H1 (cell line): Measurements from ENCODE around the gene FAM24A. TPM values are rescaled to one million over a fixed set of nuclear protein-coding genes. Genes with fewer than 3 reads are reported as not detected.

Experiments
- CTCF ChIA-PET: fragments of 300-600 bp; sonication (Branson Sonifier 250); formaldehyde crosslinking; loops from one replicate; lab custom pipeline; 2021; ENCODE audit not compliant: partially characterized antibody; lab: Charles Lee
- POLR2A ChIA-PET: fragments of 300-600 bp; sonication (Branson Sonifier 250); formaldehyde crosslinking; loops from one replicate; lab custom pipeline; 2021; ENCODE audit warnings: inconsistent platforms; ENCODE audit not compliant: partially characterized antibody; lab: Charles Lee
- DNase-seq, 2 experiments: peaks; one replicate each; pipeline versions ENCODE4 v3.0.0 to v3.0.0-alpha.2; 2010 to 2022; ENCODE audit warnings: low spot score in 2 of 2, low read depth in 1 of 2, mixed read lengths in 1 of 2
- FAIRE-seq: peaks from 2 replicates; lab custom pipeline; 2011; peaks lifted over from hg19 to GRCh38; lab: Jason Lieb, UNC
- H2AFZ ChIP-seq: 2 replicates; pipeline ENCODE4 v1.8.1; 2012; ENCODE audit warnings: low read length, inconsistent platforms
- H2AK5ac ChIP-seq: 2 replicates; pipeline ENCODE4 v1.6.1; 2013; ENCODE audit warnings: low read depth, low read length
- H2BK120ac ChIP-seq: replicated peaks from 2 replicates; pipeline ENCODE3; 2013; ENCODE audit warnings: low read depth, low read length, inconsistent platforms
- H2BK12ac ChIP-seq: 2 replicates; pipeline ENCODE4 v1.6.1; 2013; ENCODE audit warnings: low read depth, low read length
- H2BK15ac ChIP-seq: 2 replicates; pipeline ENCODE4 v1.6.1; 2013; ENCODE audit warnings: low read length
- H2BK20ac ChIP-seq: 2 replicates; pipeline ENCODE4 v1.6.1; 2013; ENCODE audit warnings: low read length
- H2BK5ac ChIP-seq: 2 replicates; pipeline ENCODE4 v1.6.1; 2013; ENCODE audit warnings: low read depth, low read length
- H3K14ac ChIP-seq: 2 replicates; pipeline ENCODE4 v1.6.1; 2013; ENCODE audit warnings: inconsistent platforms; ENCODE audit not compliant: insufficient read length
- H3K18ac ChIP-seq: 2 replicates; pipeline ENCODE4 v1.6.1; 2013; ENCODE audit warnings: low read length; ENCODE audit errors: extremely low read depth
- H3K23ac ChIP-seq: 2 replicates; pipeline ENCODE4 v1.6.1; 2013; ENCODE audit warnings: inconsistent platforms; ENCODE audit not compliant: insufficient read length
- H3K23me2 ChIP-seq: 2 replicates; pipeline ENCODE4 v1.6.1; 2013; ENCODE audit warnings: low read depth, low read length
- H3K27ac ChIP-seq: 2 replicates; pipeline ENCODE4 v1.6.1; 2011; ENCODE audit warnings: low read depth, low read length, inconsistent platforms
- H3K27me3 ChIP-seq, 4 experiments: replicated peaks in 1 of 4; 1 replicate in 1 of 4; 2 replicates in 3 of 4; pipeline versions ENCODE4 v1.6.1 to v1.8.1; 2011 to 2013; ENCODE audit warnings: low read length in 3 of 4, mild to moderate bottlenecking in 3 of 4, inconsistent platforms in 2 of 4, mixed read lengths in 2 of 4, moderate library complexity in 1 of 4; ENCODE audit not compliant: control insufficient read depth in 3 of 4, insufficient read depth in 3 of 4; ENCODE audit errors: extremely low read depth in 1 of 4
- H3K36me3 ChIP-seq, 4 experiments: 2 replicates each; pipeline versions ENCODE4 v1.6.1 to v1.8.1; 2011 to 2013; ENCODE audit warnings: mild to moderate bottlenecking in 4 of 4, low read length in 3 of 4, moderate library complexity in 2 of 4, control low read depth in 1 of 4, inconsistent platforms in 1 of 4; ENCODE audit not compliant: insufficient read depth in 4 of 4, control insufficient read depth in 2 of 4
- H3K4ac ChIP-seq: replicated peaks from 2 replicates; pipeline ENCODE3; 2013; ENCODE audit warnings: low read length, low read depth, mixed read lengths, inconsistent platforms; ENCODE audit not compliant: insufficient read length
- H3K4me1 ChIP-seq, 4 experiments: replicated peaks in 1 of 4; 1 replicate in 1 of 4; 2 replicates in 3 of 4; pipeline versions ENCODE4 v1.6.1 to v1.8.1; 2011 to 2013; ENCODE audit warnings: low read length in 3 of 4, inconsistent platforms in 2 of 4, mixed read lengths in 1 of 4; ENCODE audit not compliant: insufficient read depth in 4 of 4, control insufficient read depth in 3 of 4
- H3K4me2 ChIP-seq, 2 experiments: 2 replicates each; pipeline versions ENCODE4 v1.6.1 to v1.8.1; 2011 to 2013; ENCODE audit warnings: low read depth in 2 of 2, low read length in 2 of 2, control low read depth in 1 of 2, inconsistent platforms in 1 of 2, mild to moderate bottlenecking in 1 of 2; ENCODE audit not compliant: insufficient read depth in 1 of 2
- H3K4me3 ChIP-seq, 4 experiments: fragments of 200-600, 300-600 bp in 1 of 4; sonication (generic), shearing (Covaris generic), sonication (Bioruptor Twin) in 1 of 4; 2 replicates each; pipeline versions ENCODE4 v1.5.1 to v1.8.1; 2011 to 2016; ENCODE audit warnings: low read length in 4 of 4, low read depth in 3 of 4, control low read depth in 2 of 4, inconsistent platforms in 2 of 4, mild to moderate bottlenecking in 2 of 4, mixed read lengths in 1 of 4, moderate library complexity in 1 of 4; ENCODE audit not compliant: insufficient read depth in 2 of 4; ENCODE audit errors: extremely low read depth in 1 of 4
- H3K56ac ChIP-seq: replicated peaks from 2 replicates; pipeline ENCODE3; 2013; ENCODE audit warnings: low read depth, mild to moderate bottlenecking, mixed read lengths, low read length, inconsistent platforms; ENCODE audit not compliant: insufficient read length
- H3K79me1 ChIP-seq: 2 replicates; pipeline ENCODE4 v1.6.1; 2013; ENCODE audit warnings: low read depth, low read length, control low read depth
- H3K79me2 ChIP-seq, 2 experiments: 2 replicates each; pipeline versions ENCODE4 v1.6.1 to v1.8.1; 2012 to 2013; ENCODE audit warnings: low read length in 2 of 2, mild to moderate bottlenecking in 2 of 2, inconsistent platforms in 1 of 2; ENCODE audit not compliant: insufficient read depth in 2 of 2, control insufficient read depth in 1 of 2
- H3K9ac ChIP-seq, 4 experiments: replicated peaks in 1 of 4; 1 replicate in 1 of 4; 2 replicates in 3 of 4; pipeline versions ENCODE4 v1.6.1 to v1.8.1; 2011 to 2013; ENCODE audit warnings: low read depth in 3 of 4, low read length in 3 of 4, control low read depth in 2 of 4, mild to moderate bottlenecking in 2 of 4, moderate library complexity in 2 of 4, inconsistent platforms in 1 of 4; ENCODE audit errors: extremely low read depth in 1 of 4
- H3K9me3 ChIP-seq, 2 experiments: 2 replicates each; pipeline versions ENCODE4 v1.6.1 to v1.8.1; 2012 to 2013; ENCODE audit warnings: mild to moderate bottlenecking in 2 of 2, moderate library complexity in 2 of 2, control low read depth in 1 of 2, inconsistent platforms in 1 of 2, low read depth in 1 of 2, low read length in 1 of 2, mixed read lengths in 1 of 2; ENCODE audit not compliant: insufficient read depth in 2 of 2
- H4K20me1 ChIP-seq, 2 experiments: replicated peaks in 1 of 2; 2 replicates each; pipeline versions ENCODE3 to v1.8.1; 2011 to 2013; ENCODE audit warnings: inconsistent platforms in 2 of 2, low read length in 2 of 2, mild to moderate bottlenecking in 1 of 2; ENCODE audit not compliant: insufficient read depth in 2 of 2, control insufficient read depth in 1 of 2
- H4K5ac ChIP-seq: 2 replicates; pipeline ENCODE4 v1.6.1; 2013; ENCODE audit warnings: low read length, low read depth, mixed read lengths, inconsistent platforms; ENCODE audit not compliant: insufficient read length
- H4K8ac ChIP-seq: 2 replicates; pipeline ENCODE4 v1.8.0; 2013; ENCODE audit warnings: mild to moderate bottlenecking, moderate library complexity, low read length, inconsistent platforms; ENCODE audit not compliant: insufficient read depth; ENCODE audit errors: extremely low read depth
- H4K91ac ChIP-seq: replicated peaks from 2 replicates; pipeline ENCODE3; 2013; ENCODE audit warnings: low read length, mixed read lengths, inconsistent platforms; ENCODE audit not compliant: insufficient read length
- ATF2 ChIP-seq: IDR thresholded peaks from 2 replicates; pipeline ENCODE4 v1.6.1; 2012; ENCODE audit warnings: low read length, inconsistent platforms
- SUZ12 ChIP-seq: fragments of 200-600 bp; sonication (generic); IDR thresholded peaks from 2 replicates; pipeline ENCODE4 v1.6.1; 2012; ENCODE audit warnings: mild to moderate bottlenecking, inconsistent platforms, low read length, moderate library complexity, mixed read lengths
- WGBS, 2 experiments: shearing (Covaris generic) in 1 of 2; methylation state at CpG; one replicate each; pipeline versions ENCODE4 v1.1.6 to v1.1.7; 2013 to 2015; ENCODE audit warnings: low lambda C conversion rate in 2 of 2, mixed read lengths in 2 of 2, inconsistent platforms in 1 of 2, low coverage in 1 of 2, missing lambda C conversion rate in 1 of 2; ENCODE audit not compliant: insufficient replicate concordance in 2 of 2, insufficient coverage in 1 of 2, insufficient read length in 1 of 2; ENCODE audit errors: extremely low coverage in 1 of 2, missing lambda C conversion rate in 1 of 2; 5-methylcytosine and 5-hydroxymethylcytosine counted together
- polyA plus RNA-seq, 7 experiments: library from polyadenylated mRNA; depleted of rRNA in 3 of 7; stranded (reverse) in 5 of 7; unstranded in 2 of 7; fragments of >200 nt in 5 of 7; fragments of 200-250 nt in 2 of 7; gene quantifications; 1 replicate in 5 of 7; 2 replicates in 1 of 7; 4 replicates in 1 of 7; pipeline versions ENCODE4 v1.2.1 to v1.2.3, GENCODE V29; 2011 to 2013; ENCODE audit warnings: missing spikeins in 2 of 7, mixed read lengths in 2 of 7
- total RNA-seq: library from RNA; stranded (reverse); fragmentation: NEBNext Ultra II Directional; extraction: Animal tissue kit (Norgen Biotek cat#: 25700); gene quantifications from 2 replicates; pipeline ENCODE4 v1.2.1, GENCODE V29; 2021

The FAM24A gene
- total and polyA plus RNA-seq, 2 of the 8 experiments (the other 6 are each of a cell fraction or from before 2014, with no cell fraction given) = not detected

- Histone ChIP-seq H4K8ac (no peak overlapping the region), H3K4me2 (no peak overlapping the region), H2BK12ac (no peak overlapping the region), H3K9ac (no peak overlapping the region), H2BK20ac (no peak overlapping the region), H2BK5ac (no peak overlapping the region), H3K79me2 (peaks cover 0 to 9% of the 10 kb centered on the region in 2 experiments; a peak in 1 of 4 replicates), H4K20me1 (no peaks in the 10 kb centered on the region), H3K18ac (no peak overlapping the region), H3K36me3 (peaks cover 0 to 4% (median 3%) of the 10 kb centered on the region in 4 experiments; a peak in 4 of 8 replicates), H3K9me3 (peaks cover 7 to 8% of the 10 kb centered on the region in 2 experiments; a peak in 3 of 4 replicates), H3K23ac (no peak overlapping the region), H3K56ac (no peak overlapping the region), H2BK15ac (no peak overlapping the region), H3K4me1 (peaks cover 0 to 3% (median 0%) of the 10 kb centered on the region in 4 experiments; a peak in 1 of 7 replicates), H2AFZ (no peak overlapping the region), H3K27ac (no peak overlapping the region), H4K91ac (no peak overlapping the region), H3K27me3 (peaks cover 7 to 15% (median 13%) of the 10 kb centered on the region in 4 experiments), H4K5ac (no peak overlapping the region), H3K23me2 (peaks cover 4% of the 10 kb centered on the region; the same call in 1 of the 2 replicates), H3K4me3 (no peak overlapping the region), H3K4ac (no peak overlapping the region), H2BK120ac (no peak overlapping the region), H3K14ac (no peak overlapping the region), H3K79me1 (no peaks in the 10 kb centered on the region), H2AK5ac (no peak overlapping the region)
- TF ChIP-seq ATF2 (no peak), SUZ12 (no peak)
- no peak for DNase-seq
- ChIA-PET POLR2A (no interaction called here), CTCF (interaction anchor here (0.8 to 1.3 kb wide), 3 partner anchors 9 to 335 kb away, joined by 3 read pairs; no protein-coding TSS in a partner anchor)
- 90% methylated on average over 1 of the region's 1 CpG; no CpG with 5 or more reads in 1 of the 2 experiments for WGBS, 2 experiments
- FAIRE-seq = no peak
Observed at GRCh38 chr10:122955892-122956291, 45.5 kb downstream of the FAM24A start.
